ENCODE measurements around the gene TCF3.

GRCh38 chr19:1698636-1699035 lies 46.2 kb upstream of the TCF3 start:
- no peak for TF ChIP-seq CTCF (IDR thresholded peaks at IDR 0.05)
- TF ChIP-seq POLR2A (IDR thresholded peaks at IDR 0.05) = no peak
